ENCODE results near the gene PARD3B.

GRCh38 chr2:205270689-205271088 is 725.4 kb downstream of the PARD3B start:
- TF ChIP-seq CTCF (IDR thresholded peaks at IDR 0.05; ENCODE audit: insufficient read depth, low read length, poor library complexity, severe bottlenecking): no peak
- TF ChIP-seq EZH2phosphoT487 (conservative IDR thresholded peaks at IDR 0.05; ENCODE audit: low read length): no peak

Data from SU-DHL-6 (cell line).